Measurements from ENCODE around the gene MIOX. TPM values are rescaled to one million over a fixed set of nuclear protein-coding genes. Genes with fewer than 3 reads are reported as not detected.

MIOX gene
- not detected in 2 replicates for total RNA-seq

DNA sequence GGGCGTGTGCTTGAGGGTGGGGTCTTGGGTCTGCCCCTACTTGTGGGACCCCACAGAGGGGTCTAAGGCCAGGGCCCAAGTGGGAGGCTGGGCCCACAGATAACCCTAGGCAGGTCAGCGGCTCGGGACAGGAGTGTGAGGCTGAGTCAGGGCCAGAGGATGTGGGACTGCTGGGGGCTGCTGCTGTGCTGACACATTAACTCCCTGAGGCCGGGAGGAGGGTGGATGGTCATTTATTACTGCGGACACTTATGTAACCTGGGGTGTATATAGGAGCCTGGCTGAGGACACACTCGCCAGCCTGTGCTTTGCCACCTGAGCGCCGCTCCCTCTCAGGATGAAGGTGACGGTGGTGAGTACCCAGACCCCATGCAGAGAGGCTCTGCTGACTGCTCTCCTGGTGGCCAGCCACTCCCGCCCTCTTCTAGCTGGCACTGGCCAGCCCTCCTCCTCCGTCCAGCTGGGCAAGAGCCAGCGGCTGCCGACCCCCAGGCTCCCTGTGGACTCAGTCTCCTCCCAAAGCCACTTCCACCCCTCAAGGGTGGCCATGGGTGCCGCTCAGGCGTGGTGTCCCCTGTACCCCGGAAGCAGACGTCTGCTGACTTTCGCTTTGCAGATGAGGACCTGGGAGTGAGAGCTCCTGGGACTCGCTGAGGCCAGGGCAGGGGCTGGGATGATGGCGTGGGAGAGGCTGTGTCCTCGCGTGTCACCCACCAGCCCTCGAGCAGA, at the start of gene MIOX:
TSS of gene MIOX (plus strand) at position 299 of the 729 bp plus-strand sequence. CDS start at position 338, 39 bp downstream.

GRCh38 chr22:50474710-50475651, 11.7 kb upstream of the MIOX start, which contains the start of gene SBF1:
Gene SBF1, minus strand, starts transcription at chr22:50475035. Its CDS starts 195 bp downstream, at chr22:50474840.

DNA sequence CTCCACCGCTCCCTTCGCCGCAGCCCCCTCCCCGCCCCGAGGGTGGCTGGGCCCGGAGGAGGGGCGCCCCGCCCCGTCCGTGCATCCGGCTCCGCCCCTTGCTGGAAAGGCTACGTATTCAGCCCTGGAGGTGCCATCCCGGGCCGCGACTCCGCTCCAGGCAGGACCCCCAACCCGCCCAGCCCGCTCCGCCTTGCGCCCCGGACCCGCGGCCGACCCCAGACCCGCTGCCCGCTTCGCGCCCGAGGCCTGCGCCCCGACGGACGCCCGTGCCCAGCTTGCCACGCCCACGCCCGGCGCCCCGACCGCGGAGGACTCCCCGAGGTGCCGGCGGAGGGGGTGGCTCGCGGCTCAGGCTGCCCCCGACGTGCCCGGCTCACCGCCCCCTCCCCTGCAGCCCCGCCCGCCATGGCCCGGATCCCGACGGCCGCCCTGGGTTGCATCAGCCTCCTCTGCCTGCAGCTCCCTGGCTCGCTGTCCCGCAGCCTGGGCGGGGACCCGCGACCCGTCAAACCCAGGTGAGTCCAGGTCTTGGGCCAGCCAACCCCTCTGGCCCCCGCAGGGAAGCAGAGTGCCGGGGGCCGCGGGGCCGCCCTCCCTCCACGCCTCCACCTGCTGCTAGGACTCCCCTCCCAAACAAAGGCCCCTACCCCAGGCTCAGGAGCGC, 5.1 kb upstream of the MIOX start, which contains the start of gene ADM2:
TSS of gene ADM2 (plus strand) at position 104 of the 667 bp plus-strand sequence. CDS start at position 409, 305 bp downstream.

GRCh38 chr22:50507421-50507990, 20.8 kb downstream of the MIOX start, which contains the start of gene LMF2:
Gene LMF2, minus strand, starts transcription at chr22:50507702. Its CDS starts 27 bp downstream, at chr22:50507675.

DNA sequence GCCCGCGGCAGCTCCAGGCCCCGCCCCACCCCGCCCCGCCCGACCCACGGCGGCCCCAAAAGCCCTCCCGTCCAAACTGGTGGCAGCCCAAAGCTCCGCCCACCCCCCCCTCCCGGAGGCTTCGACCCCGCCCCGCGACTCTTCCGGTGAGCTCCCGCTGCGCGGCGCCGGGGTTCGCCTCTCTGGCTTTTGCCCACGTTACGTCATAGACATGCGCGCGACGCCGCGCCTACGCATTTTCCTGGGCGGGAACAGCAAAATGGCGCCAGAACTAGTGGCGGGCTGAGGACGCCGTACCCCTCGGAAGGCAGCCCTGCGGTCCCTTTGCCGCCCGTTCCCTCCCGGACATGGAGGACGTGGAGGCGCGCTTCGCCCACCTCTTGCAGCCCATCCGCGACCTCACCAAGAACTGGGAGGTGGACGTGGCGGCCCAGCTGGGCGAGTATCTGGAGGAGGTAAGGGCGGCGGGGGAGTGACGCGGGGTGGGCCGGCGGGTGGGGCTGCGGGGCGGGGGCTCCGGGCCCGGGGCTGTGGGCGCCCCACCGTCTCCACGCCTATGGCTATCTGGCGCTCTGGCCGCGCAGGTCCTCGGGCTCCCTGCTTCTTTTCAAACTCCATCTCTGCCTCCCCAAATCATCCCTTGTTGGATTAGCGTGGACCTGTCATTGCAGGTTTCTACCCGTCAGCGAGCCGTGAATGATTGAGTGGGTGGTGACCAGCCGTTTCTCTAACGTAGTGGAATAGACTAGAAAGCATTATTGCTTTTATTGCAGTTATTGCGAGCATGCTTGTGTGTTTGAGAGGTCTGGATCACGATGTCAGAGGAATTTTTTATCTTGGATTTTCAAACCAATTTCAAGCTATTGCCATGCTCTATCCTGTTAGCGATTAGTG, 21.6 kb downstream of the MIOX start, which contains the start of gene NCAPH2:
TSS of gene NCAPH2 (plus strand) at position 234 of the 894 bp plus-strand sequence. CDS start at position 348, 114 bp downstream.

DNA sequence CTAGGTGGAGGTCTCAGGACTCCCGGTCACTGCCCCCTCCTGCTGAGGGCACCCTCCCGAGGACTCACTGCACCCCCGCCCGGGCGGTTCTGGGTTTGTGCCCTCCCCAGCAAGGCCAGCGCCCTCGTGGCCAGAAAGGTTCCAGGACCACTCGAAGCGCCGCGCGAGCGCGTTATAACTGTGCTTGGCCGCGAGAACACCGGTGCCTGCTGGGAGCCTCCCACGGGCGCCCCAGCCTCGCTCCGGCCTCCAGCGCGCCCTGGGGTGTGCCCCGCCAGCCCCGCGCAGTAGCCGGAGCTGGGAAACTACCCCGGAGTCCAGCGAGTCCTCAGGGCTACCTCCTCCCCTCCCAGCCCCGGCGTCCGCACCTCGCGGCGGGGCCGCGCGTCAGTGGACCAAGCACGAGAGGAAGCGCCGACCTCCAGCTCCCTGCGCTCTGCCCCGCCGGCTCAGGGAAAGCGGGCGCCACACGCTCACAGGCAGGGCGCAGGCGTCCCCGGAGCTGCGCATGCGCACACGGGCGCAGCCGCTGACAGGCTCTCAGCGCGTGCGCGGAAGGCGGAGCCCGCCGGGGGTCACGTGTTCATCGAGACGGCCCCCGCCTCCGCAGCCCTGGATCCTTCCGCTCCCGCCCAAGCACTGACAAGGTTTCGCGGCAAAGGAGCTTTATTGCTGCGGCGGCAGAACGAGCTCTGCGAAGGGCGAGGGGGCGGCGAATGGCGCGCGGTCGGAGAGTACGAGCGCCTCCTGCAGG, 38.6 kb downstream of the MIOX start, which contains the start of gene SCO2:
TSS of gene SCO2 (minus strand) at position 495 of the 754 bp plus-strand sequence. CDS start 1,187 bp downstream, outside the sequence.

GRCh38 chr22:50529897-50530579, 43.4 kb downstream of the MIOX start, which contains the start of gene TYMP:
Gene TYMP, minus strand, starts transcription at chr22:50530012. Its CDS starts 303 bp downstream, at chr22:50529709.

Other genes with a start within 250 kb of the MIOX start
- 34.5 and 44.2 TPM in 2 replicates for gene TUBGCP6, start 241.8 kb upstream of the MIOX start, total RNA-seq
- 28.7 and 34.9 TPM in 2 replicates for gene HDAC10, start 235.6 kb upstream of the MIOX start, total RNA-seq
- 3.4 and 7.9 TPM in 2 replicates for gene MAPK12, start 225.2 kb upstream of the MIOX start, total RNA-seq
- gene MAPK11, start 216.5 kb upstream of the MIOX start, total RNA-seq, result 2.3 and 2.7 TPM in 2 replicates
- 146 and 180 TPM in 2 replicates for gene PLXNB2, start 179.2 kb upstream of the MIOX start, total RNA-seq
- 2.6 and 6.3 TPM in 2 replicates for gene DENND6B, start 159.8 kb upstream of the MIOX start, total RNA-seq
- 64.7 and 65.6 TPM in 2 replicates for gene PPP6R2, start 143.5 kb upstream of the MIOX start, total RNA-seq
- 82.1 and 112 TPM in 2 replicates for gene SBF1, start 11.8 kb upstream of the MIOX start, total RNA-seq
- 0.79 and 2.1 TPM in 2 replicates for gene ADM2, start 5.3 kb upstream of the MIOX start, total RNA-seq
- 53.4 and 78.2 TPM in 2 replicates for gene LMF2, start 20.8 kb downstream of the MIOX start, total RNA-seq
- gene NCAPH2, start 21.4 kb downstream of the MIOX start, total RNA-seq, result 30.2 and 39.6 TPM in 2 replicates
- gene SCO2, start 38.7 kb downstream of the MIOX start, total RNA-seq, result 2.4 and 3.3 TPM in 2 replicates
- gene TYMP, start 43.2 kb downstream of the MIOX start, total RNA-seq, result 27.8 and 100 TPM in 2 replicates
- gene KLHDC7B, start 59.0 kb downstream of the MIOX start, total RNA-seq, result 0.11 and 0.79 TPM in 2 replicates
- 0.79 TPM in 1 of 2 replicates, not detected in the other for gene SYCE3, start 76.1 kb downstream of the MIOX start, total RNA-seq
- 1.7 and 3.9 TPM in 2 replicates for gene CPT1B, start 91.6 kb downstream of the MIOX start, total RNA-seq
- 34.7 and 41.6 TPM in 2 replicates for gene CHKB, start 96.0 kb downstream of the MIOX start, total RNA-seq
- gene MAPK8IP2, start 113.9 kb downstream of the MIOX start, total RNA-seq, result 0.39 and 0.54 TPM in 2 replicates
- 32.8 and 37.3 TPM in 2 replicates for gene ARSA, start 141.3 kb downstream of the MIOX start, total RNA-seq
- gene SHANK3, start 186.0 kb downstream of the MIOX start, total RNA-seq, result 1.2 and 1.4 TPM in 2 replicates